NCI-H82 treated with DMSO at 0.1 percent for 48 hours (cell line): Measurements from ENCODE around the gene LRP2.

ENCODE experiments used
- DNase-seq: peaks from one replicate; lab custom pipeline; 2025; ENCODE audit not compliant: unreplicated experiment; lab: John Stamatoyannopoulos, UW

LRP2 gene

GRCh38 chr2:169247211-169247610 is 115.1 kb downstream of the LRP2 start:
- no peak for DNase-seq

- DNase-seq, result no peak
These were observed 121.9 kb downstream of the LRP2 start for GRCh38 chr2:169240405-169240804.

DNA sequence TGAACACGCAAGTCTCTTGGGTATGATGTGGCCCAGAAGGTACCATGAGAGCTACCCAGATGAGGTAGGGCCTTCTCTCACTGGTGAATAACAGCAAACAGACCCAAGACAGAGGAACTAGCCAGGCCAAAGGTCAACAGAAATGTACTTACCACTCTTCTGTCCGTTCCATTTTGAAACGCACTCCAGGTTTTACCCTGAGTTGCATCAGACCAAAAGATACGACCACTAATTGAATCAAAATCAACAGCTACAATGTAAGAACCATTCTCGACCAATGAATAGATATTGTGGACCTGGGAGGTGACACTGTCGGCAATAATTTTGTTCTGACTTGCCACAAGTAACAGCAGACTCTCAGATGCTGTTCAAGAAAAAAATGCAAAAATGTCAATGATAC is 124.4 kb downstream of the LRP2 start:
- no peak for DNase-seq

DNA sequence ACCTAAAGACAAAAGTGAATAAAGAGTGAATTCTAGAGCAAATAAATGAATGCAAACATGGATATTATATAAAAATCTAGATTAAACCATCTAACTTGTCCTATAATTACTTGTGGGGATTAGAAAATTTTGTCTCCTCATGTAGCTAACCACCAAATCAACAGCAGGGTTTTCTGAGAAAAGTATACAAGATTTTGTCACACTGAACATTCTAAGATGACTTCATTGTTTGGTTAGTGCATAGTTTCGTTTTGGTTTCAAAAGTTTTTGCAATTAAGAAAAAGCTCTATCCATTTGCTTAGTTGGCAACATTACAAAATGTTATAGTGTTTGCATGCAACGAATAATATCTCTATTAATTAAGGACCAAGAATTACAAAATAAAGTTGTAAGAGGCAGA is 125.0 kb downstream of the LRP2 start:
- no peak for DNase-seq

DNA sequence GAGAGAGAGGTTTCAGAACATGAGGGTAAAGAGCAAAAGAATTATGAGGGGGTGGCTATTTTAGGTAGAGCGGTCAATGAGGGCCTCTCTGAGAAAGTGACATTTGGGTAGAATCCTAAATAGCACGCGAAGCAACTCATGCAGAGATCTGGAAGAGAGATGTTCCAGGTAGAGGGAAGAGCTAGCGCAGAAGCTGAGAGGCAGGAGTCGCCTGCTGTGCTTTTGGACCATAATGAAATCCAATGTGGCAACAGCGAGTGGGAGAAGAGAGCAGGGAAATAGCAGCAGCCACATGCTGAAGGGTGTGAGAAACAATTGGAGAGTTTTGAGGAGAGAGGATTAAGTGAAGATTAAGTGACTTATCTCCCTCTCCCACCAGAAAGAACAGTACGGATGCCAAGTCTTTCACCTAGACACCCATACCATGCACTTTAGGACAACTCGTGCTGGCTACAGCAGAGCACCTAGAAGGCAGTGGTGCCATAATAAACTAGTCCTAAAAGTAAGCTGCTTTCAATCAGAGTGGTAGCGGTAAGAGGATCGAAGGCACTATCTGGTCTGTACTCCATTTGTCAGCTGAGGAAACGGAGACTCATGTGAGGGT is 129.7 kb downstream of the LRP2 start:
- peak; percentile 71 for DNase-seq

DNA sequence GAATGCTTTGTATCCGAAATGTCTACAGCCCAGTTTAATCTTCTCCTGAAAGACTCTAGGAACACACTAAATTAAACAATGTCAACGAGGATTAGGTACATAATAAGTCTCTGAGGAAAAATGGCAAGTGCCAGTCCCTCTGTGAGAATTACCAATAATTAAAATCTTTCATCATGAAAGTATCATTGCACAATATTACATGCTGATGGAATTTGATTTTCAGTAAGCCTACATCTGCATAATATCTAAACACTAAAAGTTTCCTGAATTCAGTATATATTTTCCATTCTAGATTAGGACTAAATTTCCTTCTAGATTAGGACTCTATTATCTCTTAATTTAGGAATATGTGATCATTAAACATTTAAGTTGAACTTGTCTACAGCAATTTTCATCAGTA is 132.1 kb downstream of the LRP2 start:
- no peak for DNase-seq

DNA sequence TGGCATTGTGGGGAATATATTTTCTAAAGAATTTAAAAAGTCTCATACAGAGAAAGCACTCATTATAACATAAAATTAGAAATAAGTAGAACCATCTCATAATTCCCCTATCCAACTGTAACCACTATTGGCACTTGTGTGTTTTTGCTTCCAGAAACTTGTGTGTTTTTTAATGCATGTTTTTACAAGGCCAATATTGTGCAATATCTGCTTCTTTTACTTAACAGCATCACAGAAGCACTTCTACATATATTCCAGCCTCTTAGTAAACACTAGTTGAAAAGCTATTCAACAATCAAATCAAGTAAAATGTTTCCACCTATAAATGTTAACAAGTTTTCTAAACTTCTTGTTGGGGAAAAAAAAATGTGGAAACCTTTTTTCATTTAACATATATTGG is 132.7 kb downstream of the LRP2 start:
- DNase-seq, result no peak

- DNase-seq, result no peak
These were observed 136.4 kb downstream of the LRP2 start for GRCh38 chr2:169225906-169226305.

DNA sequence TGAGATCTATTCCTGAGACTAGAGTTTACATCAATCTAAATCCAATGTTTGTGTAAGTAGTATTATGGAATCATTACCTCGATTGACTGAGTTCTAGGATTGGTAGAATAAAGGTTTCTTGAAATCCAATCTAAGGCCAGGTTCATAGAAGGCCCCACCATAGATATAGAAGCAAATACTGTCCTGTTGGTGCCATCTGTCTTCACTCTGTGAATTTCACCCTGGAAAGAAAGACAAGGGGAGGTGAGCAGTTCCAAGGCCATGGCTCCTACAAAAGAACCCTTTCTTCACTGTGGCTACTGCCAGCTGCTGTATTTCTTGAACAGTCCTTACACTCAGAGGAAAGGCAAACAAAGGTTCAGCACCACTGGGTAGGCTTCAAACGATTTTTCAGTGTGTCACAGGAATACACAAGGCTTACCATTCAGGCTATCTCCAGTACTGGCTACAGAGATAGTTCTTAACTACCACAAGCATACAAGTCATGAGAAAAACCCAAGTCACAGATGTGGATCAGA is 137.0 kb downstream of the LRP2 start:
- DNase-seq, result no peak

DNA sequence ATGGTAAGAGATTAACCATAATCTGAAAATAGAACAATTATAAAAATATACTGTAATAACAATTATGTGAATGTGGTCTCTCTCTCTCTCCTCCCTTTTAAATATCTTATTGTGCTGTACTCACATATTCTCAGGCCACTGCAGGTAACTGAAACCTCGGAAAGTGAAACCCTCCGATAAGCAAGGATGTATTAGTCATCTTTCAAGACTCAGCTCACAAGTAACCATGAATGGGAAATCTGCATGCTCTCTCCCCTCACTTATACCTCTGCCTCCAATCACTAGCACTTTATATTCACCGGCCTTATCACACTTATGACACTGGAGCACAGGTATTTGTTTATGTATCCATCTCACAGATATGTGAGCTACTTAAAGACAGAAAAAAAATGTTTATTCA is 139.7 kb downstream of the LRP2 start:
- DNase-seq, result no peak

DNA sequence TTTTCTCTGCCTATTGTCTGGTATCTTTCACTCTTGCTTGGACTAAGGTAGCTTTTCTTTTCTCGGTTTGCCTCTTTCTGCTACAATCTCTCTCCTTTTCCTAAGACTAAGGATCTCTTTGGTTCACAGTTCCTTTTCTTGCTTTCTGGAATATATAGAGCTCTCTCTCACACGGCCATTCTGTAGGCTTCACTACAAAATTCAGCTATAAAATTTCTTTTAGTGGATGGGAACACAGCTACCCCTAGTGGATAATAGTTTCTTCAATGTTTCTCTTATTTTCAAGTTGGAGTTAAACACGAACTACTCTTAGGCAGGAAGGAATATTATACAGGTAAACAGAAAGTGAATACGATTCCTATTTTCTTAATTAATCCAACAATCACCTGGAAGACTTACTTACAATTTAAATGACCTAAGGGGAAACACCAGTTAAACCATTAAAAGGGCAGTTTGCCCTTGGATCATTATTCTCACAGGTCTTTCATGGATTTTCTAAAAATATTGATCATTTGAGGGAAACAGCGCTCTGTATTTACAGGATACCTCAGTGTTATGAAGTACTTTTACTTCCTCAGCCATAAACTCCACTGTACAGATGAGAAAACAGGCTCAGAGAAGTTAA is 140.5 kb downstream of the LRP2 start:
- DNase-seq, result peak; percentile 35

GRCh38 chr2:169210917-169211316 is 151.4 kb downstream of the LRP2 start:
- DNase-seq, result no peak

- no peak for DNase-seq
These were observed 154.3 kb downstream of the LRP2 start for GRCh38 chr2:169208026-169208425.

- no peak for DNase-seq
These were observed 157.2 kb downstream of the LRP2 start for GRCh38 chr2:169205176-169205575.

DNA sequence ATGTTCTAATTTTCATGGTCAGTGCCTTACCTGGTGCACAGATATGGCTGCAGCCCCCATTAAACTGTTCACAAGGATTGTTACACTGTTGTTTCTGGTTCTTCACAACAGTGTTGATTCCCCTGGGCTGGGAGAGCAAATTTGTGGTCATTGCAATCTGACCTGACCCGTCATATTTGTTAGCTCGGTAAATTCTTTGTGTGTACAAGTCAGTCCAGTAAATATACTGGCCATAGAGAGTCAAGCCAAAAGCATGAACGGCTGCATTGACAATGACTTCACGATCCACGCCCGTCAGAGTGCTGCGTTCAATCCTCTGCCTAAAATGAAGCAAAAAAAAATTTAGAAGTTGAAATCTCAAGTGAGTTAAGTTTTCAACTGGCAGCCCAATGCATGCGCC is 158.4 kb downstream of the LRP2 start:
- no peak for DNase-seq

- no peak for DNase-seq
These were observed 161.6 kb downstream of the LRP2 start for GRCh38 chr2:169200756-169201155.

GRCh38 chr2:169193618-169194017 is 168.7 kb downstream of the LRP2 start:
- no peak for DNase-seq

- DNase-seq, result no peak
These were observed 172.0 kb downstream of the LRP2 start for GRCh38 chr2:169190197-169190775.

DNA sequence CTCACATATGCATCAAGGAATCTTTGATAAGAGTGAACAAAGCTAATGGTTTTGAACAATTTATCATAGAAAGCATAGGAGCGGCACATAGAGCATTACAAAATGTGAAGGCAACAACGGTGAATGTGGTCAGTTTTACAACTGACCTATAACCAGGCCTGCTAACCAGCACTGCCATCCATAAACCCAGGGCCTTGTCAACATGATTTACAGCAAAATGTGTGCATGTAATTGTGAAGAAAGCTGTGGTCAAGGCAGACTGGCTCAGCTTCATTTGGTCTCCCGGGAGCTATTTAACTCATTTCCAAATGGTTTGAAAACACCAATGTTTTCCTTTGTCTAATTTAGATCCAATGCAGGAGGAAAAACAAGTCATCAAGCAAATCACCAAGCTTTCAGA is 173.2 kb downstream of the LRP2 start:
- no peak for DNase-seq

DNA sequence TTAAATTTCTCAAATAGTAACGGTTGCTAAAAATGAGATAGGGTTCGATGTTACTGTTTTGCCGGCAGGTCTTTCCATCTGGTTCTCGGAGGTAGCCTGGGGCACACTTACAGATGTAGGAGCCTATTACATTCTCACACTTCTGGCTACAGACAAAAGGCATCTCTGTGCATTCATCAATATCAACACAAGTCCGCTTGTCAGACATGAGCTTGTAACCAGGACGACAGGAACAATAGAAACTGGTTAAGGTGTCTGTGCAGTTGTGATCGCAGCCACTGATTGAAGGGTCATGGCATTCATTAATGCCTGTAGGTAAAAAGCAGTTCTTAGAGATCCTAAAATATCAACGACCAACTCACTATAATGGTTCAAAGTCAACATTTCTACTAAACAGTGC is 176.6 kb downstream of the LRP2 start:
- no peak for DNase-seq

DNA sequence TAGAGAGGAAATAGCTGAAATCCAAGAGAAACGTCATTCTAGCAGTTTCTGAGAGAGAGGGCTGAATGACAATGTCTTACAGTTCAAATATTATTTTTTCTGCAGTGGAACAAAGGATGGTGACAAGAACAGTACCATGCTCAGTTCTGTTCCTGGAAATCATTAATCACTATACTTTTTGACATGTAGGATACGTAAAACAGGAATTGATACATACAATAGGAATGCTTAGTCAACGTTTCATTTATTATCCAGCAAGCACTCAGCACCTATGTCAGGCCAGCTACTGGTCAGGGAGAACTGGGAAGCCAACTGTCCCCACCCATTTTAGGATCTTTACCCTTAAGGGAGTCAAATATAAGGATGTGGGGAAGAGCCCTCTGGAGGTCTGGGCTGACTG is 178.3 kb downstream of the LRP2 start:
- DNase-seq, result no peak

DNA sequence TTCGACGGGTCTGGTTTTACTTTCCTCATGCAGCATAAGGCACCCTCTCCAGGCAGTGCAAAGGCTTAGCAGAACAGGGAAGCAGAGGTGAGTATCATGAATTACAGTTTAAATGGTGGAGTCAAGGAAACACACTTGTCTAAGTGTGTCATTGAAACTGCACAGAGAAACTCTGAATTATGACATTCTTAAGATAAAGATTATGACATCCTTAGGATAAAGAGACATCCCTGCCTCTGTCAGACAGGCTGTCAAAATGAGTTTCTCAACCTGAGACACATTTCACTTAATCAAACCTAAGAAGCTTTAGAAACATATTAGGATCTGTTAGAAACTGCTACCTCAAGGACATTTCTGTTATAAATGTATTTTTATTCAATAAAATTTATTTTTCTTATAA is 179.8 kb downstream of the LRP2 start:
- DNase-seq, result no peak
